GM21619 (cell line): Measurements from ENCODE around the gene HSF4.
"Not testable (repeated sequence)": the region's sequence is repeated elsewhere in the genome, so short reads cannot be mapped to it uniquely, and the experiment has no call there.

ENCODE experiments used
- ATAC-seq: cut with Tn5 transposase; IDR thresholded peaks from one replicate; pipeline ENCODE4 v1.9.1; 2021; ENCODE audit not compliant: unreplicated experiment

Gene HSF4, protein sequence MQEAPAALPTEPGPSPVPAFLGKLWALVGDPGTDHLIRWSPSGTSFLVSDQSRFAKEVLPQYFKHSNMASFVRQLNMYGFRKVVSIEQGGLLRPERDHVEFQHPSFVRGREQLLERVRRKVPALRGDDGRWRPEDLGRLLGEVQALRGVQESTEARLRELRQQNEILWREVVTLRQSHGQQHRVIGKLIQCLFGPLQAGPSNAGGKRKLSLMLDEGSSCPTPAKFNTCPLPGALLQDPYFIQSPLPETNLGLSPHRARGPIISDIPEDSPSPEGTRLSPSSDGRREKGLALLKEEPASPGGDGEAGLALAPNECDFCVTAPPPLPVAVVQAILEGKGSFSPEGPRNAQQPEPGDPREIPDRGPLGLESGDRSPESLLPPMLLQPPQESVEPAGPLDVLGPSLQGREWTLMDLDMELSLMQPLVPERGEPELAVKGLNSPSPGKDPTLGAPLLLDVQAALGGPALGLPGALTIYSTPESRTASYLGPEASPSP

GRCh38 chr16:67164599-67165061 is at the start of gene HSF4:
HSF4 (plus strand) TSS chr16:67164745; CDS start chr16:67164812, 67 bp downstream.
- ATAC-seq, result no peak

DNA sequence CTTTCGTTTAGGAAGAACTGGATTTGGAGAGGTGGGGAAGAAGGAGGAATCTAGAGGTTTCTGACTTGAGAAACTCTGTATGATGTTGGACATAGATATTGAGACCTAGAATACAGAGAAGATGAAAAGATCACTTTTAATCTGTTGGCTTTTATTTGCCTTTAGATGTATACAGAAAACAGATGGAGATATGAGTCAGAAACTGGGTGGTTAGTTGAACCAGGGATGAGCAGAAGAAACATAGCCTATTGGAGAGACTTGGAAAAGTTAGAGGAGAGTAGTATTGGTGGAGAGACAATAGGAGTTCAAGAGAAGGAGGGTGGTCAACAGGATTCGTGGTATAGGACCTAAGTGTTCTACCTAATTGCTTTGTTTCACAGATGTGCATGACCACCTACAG is 49.8 kb upstream of the HSF4 start:
- no peak for ATAC-seq

DNA sequence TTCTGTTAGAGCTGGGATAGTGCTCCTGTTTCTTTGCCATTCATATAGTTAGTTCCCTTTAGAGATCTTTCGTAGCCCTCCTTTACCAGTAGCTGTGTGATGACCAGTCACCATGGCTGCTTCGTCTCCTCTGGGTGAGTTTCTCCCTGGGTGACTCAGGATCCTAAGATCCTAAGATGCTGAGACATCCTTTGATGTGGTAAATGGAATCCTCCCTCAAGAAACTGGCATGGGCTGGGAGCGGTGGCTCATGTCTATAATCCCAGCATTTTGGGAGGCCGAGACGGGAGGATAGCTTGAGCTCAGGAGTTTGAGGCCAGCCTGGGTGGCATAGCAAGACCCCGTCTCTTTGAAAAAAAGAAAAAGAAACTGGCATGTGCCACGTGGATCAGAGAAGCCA is 48.9 kb upstream of the HSF4 start:
- ATAC-seq, result no peak

- no peak for ATAC-seq
Observed at GRCh38 chr16:67116388-67117311, 47.9 kb upstream of the HSF4 start.

DNA sequence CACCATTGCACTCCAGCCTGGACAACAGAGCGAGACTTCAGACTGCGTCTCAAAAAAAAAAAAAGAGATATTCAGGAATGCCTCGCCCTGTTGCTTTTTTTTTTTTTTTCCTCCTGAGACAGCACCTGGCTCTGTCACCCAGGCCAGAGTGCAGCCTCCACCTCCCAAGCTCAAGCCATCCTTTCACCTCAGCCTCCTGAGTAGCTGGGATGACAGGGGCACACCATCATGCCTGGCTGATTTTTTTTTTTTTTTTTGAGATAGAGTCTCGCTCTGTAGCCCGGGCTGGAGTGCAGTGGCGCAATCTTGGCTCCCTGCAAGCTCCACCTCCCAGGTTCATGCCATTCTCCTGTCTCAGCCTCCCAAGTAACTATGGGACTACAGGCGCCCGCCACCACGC is 46.8 kb upstream of the HSF4 start:
- ATAC-seq, result no peak

DNA sequence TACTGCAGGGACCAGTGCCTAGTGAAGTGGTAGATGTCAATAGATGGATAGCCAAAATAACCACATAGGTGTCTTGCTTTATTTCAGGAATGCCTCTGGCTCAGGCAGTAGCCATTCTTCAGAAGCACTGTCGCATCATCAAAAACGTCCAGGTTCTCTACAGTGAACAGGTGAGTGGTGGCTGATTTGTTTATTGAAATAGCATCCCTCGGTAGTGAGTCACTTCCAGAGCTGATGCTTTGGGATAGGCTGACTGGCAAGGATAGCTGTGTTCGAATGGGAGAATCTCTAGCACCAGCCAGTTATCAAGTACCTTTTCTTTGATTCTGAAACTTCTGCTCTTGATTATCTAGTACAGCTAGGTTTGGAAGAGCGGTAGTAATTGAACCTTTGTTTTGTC is 44.5 kb upstream of the HSF4 start:
- ATAC-seq, result no peak

DNA sequence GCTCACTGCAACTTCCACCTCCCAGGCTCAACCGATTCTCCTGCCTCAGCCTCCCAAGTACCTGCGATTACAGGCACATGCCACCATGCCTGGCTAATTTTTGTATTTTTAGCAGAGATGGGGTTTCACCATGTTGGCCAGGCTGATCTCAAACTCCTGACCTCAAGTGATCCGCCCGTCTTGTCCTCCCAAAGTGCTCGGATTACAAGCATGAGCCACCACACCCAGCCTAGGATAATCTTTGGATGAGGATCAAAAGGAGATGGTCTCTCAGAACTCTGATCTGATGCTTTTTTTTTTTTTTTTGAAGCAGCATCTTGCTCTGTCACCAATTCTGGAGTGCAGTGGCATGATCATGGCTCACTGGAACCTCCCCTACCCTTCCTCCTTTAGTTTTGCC is 41.7 kb upstream of the HSF4 start:
- not testable (repeated sequence) for ATAC-seq

DNA sequence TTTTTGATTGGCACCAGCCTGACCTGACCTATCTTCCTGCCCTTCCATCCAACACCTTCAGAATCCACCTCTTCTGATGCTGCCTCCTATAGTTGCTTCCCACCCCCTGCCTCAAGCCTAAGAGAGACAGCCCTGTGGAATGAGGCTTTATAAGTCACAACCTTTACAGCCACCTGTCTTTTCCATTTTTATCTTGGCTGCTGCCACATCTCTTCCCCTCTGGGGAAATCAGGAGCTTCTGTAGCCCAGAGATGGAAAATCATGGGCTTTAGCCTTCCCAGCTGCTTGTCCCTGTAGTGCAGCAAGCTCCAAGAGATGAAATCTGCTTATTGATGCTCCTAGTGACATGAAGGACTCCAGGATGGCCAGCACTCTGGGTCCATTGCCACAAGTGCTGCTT is 36.1 kb upstream of the HSF4 start:
- no peak for ATAC-seq

GRCh38 chr16:67128887-67129286 is 35.7 kb upstream of the HSF4 start:
- ATAC-seq, result no peak

DNA sequence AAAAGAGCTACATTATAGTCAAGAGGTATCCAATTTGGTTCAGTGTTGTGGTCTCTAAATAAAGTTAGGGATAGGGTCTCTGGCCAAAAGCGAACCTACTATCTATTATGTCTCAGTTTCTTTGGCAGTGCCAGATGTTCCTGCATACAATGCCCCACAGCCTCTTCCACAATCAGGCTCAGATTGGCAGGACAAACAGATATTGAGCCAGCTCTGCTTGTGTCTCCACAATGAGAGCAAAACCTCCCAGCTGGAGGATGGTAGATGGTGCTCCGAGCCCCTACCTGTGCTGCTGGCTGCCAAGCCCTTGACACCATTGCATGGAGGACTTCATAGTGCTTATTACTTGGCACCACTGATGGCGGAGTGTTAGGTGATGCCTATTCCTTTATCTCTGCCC is 35.1 kb upstream of the HSF4 start:
- no peak for ATAC-seq

DNA sequence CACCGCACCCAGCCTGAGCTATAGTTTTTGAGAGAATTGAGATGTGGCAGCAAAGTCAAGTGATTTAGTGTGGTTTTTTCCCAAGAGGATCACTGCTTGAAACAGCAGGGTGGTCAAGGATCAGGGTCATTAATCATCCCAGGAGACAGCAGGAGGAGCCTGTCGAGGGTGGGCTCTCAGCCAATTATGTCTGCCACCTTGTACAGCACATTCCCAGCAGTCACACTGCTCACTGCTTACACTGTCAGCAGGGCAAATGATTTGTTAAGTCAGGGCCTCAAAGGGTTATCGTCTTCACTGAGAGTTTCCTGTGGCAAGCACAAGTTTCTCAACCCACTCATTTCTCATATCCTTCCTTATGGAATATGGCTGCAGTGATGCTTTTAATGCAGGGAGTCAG is 26.9 kb upstream of the HSF4 start:
- ATAC-seq, result no peak

GRCh38 chr16:67141391-67141790 is 23.2 kb upstream of the HSF4 start:
- no peak for ATAC-seq

- ATAC-seq, result no peak
Observed at GRCh38 chr16:67142342-67142741, 22.2 kb upstream of the HSF4 start.

- ATAC-seq, result no peak
Observed at GRCh38 chr16:67144943-67145342, 19.6 kb upstream of the HSF4 start.

GRCh38 chr16:67145746-67146145 is 18.8 kb upstream of the HSF4 start:
- no peak for ATAC-seq

- no peak for ATAC-seq
Observed at GRCh38 chr16:67146523-67147357, 17.8 kb upstream of the HSF4 start.

GRCh38 chr16:67147437-67148140 is 17.0 kb upstream of the HSF4 start:
- no peak for ATAC-seq

DNA sequence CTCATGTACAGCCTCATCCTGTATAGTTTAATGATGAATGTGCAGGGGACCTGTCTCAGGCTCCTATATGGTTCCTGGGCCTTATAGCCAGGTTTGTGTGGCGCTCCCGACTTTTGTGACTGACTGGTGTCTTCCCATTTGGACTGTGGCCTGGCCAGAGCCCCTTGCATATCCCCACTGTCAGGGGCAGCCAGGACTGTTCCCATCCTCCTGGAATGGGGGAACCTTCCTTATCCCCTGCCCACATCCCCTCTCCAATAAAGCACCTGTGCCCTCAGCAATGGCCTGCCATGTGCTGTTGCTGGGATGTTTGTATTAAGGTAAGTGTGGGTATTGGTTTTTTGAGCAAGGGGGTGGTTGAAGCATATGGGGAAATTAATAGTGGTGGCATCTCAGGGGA is 16.3 kb upstream of the HSF4 start:
- no peak for ATAC-seq

GRCh38 chr16:67148656-67149275 is 15.8 kb upstream of the HSF4 start:
- no peak for ATAC-seq
